Kidney (tissue), 14 donors: ENCODE results near the gene KIRREL3. TPM values are rescaled to one million over a fixed set of nuclear protein-coding genes. Genes with fewer than 3 reads are reported as not detected.

Experiments
- DNase-seq, 5 donors: peaks; one replicate each; pipeline ENCODE4 v3.0.0-alpha.2; 2013 to 2020
- FAIRE-seq: peaks from 2 replicates; lab custom pipeline; 2012; peaks lifted over from hg19 to GRCh38; lab: Jason Lieb, UNC
- H3K27ac ChIP-seq, 2 donors: one replicate each; pipeline ENCODE4 v1.7.0; 2013; ENCODE audit warnings: low read depth in 2 of 2, low read length in 2 of 2, inconsistent platforms in 1 of 2
- H3K27me3 ChIP-seq: one replicate; pipeline ENCODE4 v1.7.1; 2013; ENCODE audit warnings: low read length, inconsistent platforms; ENCODE audit not compliant: control insufficient read depth, insufficient read depth
- H3K36me3 ChIP-seq, 3 donors: one replicate each; pipeline versions ENCODE4 v1.7.0 to v1.7.1; 2013; ENCODE audit warnings: low read length in 3 of 3, control low read depth in 1 of 3, inconsistent platforms in 1 of 3; ENCODE audit not compliant: insufficient read depth in 3 of 3, control insufficient read depth in 2 of 3
- H3K4me1 ChIP-seq, 3 donors: one replicate each; pipeline versions ENCODE4 v1.7.0 to v1.7.1; 2013; ENCODE audit warnings: low read length in 3 of 3, inconsistent platforms in 1 of 3, low read depth in 1 of 3; ENCODE audit not compliant: control insufficient read depth in 2 of 3, insufficient read depth in 2 of 3
- H3K4me3 ChIP-seq, 3 donors: one replicate each; pipeline versions ENCODE4 v1.7.0 to v1.8.1; 2013; ENCODE audit warnings: low read length in 3 of 3, control low read depth in 1 of 3, inconsistent platforms in 1 of 3
- H3K9ac ChIP-seq, 3 donors: one replicate each; pipeline versions ENCODE4 v1.7.0 to v1.7.1; 2013; ENCODE audit warnings: low read length in 3 of 3, control low read depth in 1 of 3, inconsistent platforms in 1 of 3
- H3K9me3 ChIP-seq, 3 donors: one replicate each; pipeline versions ENCODE4 v1.7.0 to v1.7.1; 2013; ENCODE audit warnings: low read length in 3 of 3, control low read depth in 1 of 3, inconsistent platforms in 1 of 3; ENCODE audit not compliant: control insufficient read depth in 2 of 3, insufficient read depth in 1 of 3
- intact Hi-C: fragments of 100-400 bp; cut with DNase I; formaldehyde crosslinking; loops from one replicate; pipeline ENCODE4 v1.11.1; 2022
- polyA plus RNA-seq: library from polyadenylated mRNA; stranded (reverse); fragments of 350-450 nt; fragmentation: Illumina TruSeq; extraction: RNeasy Lipid Tissue Mini Kit (QIAGEN cat#74804); gene quantifications from one replicate; pipeline ENCODE4 v1.2.3, GENCODE V29; 2014; ENCODE audit warnings: low read depth, low replicate concordance; ENCODE audit not compliant: insufficient read depth
- total RNA-seq: library from RNA; stranded (reverse); fragmentation: NEBNext Ultra II Directional; extraction: Animal tissue kit (Norgen Biotek cat#: 25700); gene quantifications from one replicate; pipeline ENCODE4 v1.2.1, GENCODE V29; 2021
- TF ChIP-seq, protein P1 (sequence below): IDR thresholded peaks from 3 replicates; pipeline ENCODE4 v1.5.1; 2012; ENCODE audit warnings: mild to moderate bottlenecking, moderate library complexity, borderline replicate concordance; ENCODE audit not compliant: insufficient read depth; ENCODE audit errors: extremely low read depth
- donor health status: control.
- donor health status: control.
- donor health status: control.
- donor health status: control.
- donor health status: control.
- donor health status: DM: yes; HTN: yes; CAD: no.
- donor health status: Normal renal cell carcinoma (clear cell type).

KIRREL3 gene
- total and polyA plus RNA-seq, 2 donors from 2014 or later: 0.19 to 0.22 TPM

DNA sequence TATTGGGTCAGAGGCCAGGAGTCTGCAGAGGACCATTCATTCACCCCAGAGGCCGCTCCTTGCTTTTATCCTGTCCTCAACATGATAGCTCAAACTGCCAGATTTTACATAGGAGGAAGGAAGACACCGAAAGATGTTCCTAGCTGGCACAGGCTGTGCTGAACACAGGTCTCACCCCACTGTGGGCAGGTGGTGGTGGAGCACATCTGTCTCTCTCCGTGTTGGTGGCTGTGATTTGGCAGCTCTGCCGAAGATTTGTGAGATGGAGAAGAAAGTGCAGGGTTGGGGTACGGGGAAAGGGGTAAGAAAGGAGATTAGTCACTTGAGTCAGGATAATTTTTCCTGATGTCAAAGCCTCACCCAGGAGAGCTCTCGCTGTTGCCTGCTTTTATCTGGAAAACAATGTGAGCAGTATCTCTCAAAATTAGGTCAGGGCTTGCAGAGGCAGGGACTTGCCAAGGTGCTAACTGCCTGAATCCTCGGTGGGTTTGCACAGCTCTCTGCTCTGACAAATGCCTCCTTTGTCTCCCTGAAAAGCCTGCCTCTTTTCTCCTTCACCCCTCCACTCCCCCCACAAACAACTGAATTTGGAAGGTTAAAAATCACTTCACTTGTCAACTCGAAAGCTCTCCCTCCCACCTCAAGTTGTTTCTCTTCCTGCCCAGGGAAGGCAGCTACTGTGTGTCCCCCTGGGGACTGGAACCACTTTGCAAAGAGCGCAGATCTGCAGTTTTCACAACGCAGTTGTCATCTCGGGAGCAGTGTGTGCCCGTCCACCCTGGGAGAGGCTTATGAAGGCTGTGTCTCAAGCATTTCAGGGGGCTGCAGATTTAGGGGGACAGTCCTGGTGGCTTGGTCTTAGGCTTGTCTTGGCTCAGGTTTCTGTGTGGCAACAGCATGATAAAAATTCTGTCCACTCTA, 345.4 kb downstream of the KIRREL3 start:
- Histone ChIP-seq H3K4me1 (no peaks in the 10 kb centered on the region), H3K36me3 (no peaks in the 10 kb centered on the region), H3K9ac (no peak overlapping the region), H3K27me3 (no peaks in the 10 kb centered on the region), H3K27ac (no peak overlapping the region), H3K9me3 (no peaks in the 10 kb centered on the region), H3K4me3 (no peak overlapping the region)
- DNase-seq: no peak
- FAIRE-seq: no peak
- intact Hi-C loops: no loop called here
- TF ChIP-seq, protein P1, sequence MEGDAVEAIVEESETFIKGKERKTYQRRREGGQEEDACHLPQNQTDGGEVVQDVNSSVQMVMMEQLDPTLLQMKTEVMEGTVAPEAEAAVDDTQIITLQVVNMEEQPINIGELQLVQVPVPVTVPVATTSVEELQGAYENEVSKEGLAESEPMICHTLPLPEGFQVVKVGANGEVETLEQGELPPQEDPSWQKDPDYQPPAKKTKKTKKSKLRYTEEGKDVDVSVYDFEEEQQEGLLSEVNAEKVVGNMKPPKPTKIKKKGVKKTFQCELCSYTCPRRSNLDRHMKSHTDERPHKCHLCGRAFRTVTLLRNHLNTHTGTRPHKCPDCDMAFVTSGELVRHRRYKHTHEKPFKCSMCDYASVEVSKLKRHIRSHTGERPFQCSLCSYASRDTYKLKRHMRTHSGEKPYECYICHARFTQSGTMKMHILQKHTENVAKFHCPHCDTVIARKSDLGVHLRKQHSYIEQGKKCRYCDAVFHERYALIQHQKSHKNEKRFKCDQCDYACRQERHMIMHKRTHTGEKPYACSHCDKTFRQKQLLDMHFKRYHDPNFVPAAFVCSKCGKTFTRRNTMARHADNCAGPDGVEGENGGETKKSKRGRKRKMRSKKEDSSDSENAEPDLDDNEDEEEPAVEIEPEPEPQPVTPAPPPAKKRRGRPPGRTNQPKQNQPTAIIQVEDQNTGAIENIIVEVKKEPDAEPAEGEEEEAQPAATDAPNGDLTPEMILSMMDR: no peak

DNA sequence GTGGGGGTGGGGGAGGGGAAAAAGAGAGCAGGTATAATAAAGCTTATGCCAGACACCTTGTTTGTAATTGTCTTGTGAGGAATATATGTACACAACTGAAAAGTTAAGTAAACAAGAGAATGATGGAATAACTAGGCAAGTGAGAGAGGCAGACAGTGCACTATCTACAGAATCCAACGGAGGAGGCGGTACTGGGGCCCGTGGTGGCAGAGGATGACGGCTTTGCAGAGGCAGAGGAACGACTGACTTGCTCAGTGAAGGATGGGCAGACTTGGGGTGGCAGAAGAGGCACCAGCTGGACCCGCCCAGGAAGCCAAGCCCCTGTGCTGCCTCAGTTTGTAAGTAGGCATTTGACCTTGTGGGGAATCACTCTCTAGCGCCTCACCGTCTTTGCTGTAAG, 347.5 kb downstream of the KIRREL3 start:
- DNase-seq (no peak), FAIRE-seq (no peak)
- H3K27me3 ChIP-seq: no peaks in the 10 kb centered on the region
- no peak overlapping the region for H3K27ac ChIP-seq
- no peaks in the 10 kb centered on the region for H3K36me3 ChIP-seq
- H3K9ac ChIP-seq: no peak overlapping the region
- H3K4me3 ChIP-seq: no peak overlapping the region
- no peaks in the 10 kb centered on the region for H3K9me3 ChIP-seq
- H3K4me1 ChIP-seq: no peaks in the 10 kb centered on the region
- TF ChIP-seq, protein P1: no peak
- intact Hi-C loops: no loop called here

DNA sequence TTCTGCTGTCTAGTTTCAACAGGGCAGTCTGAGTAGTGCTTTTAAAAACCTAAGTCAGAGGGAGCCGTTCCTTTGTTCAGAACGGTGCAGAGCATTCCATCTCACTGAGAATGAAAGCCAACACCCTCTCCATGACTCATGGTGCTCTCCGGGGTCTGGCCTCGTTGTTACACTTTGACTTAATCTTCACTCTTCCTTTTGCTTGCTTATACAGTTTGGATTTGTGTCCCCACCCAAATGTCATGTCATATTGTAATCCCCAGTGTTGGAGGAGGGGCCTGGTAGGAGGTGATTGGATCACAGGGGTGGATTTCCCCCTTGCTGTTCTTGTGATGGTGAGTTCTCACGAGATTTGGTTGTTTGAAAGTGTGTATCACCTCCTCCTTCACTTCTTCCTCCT, 352.8 kb downstream of the KIRREL3 start:
- Histone ChIP-seq H3K9ac (no peak overlapping the region), H3K27ac (no peak overlapping the region), H3K4me1 (no peaks in the 10 kb centered on the region), H3K36me3 (no peaks in the 10 kb centered on the region), H3K27me3 (no peaks in the 10 kb centered on the region), H3K4me3 (no peak overlapping the region), H3K9me3 (no peaks in the 10 kb centered on the region)
- no peak for DNase-seq
- no peak for FAIRE-seq
- TF ChIP-seq, protein P1: no peak
- intact Hi-C loops: no loop called here
